HUES64 (cell line): ENCODE data around the gene DUT.

Source experiments
- H3K27ac ChIP-seq: 2 replicates; pipeline ENCODE4 v1.7.0; 2013; ENCODE audit warnings: low read depth, low read length, inconsistent platforms
- H3K27me3 ChIP-seq: 2 replicates; pipeline ENCODE4 v1.6.1; 2013; ENCODE audit warnings: mild to moderate bottlenecking, low read length; ENCODE audit not compliant: insufficient read depth
- H3K36me3 ChIP-seq: 2 replicates; pipeline ENCODE4 v1.6.1; 2013; ENCODE audit warnings: mild to moderate bottlenecking, low read length; ENCODE audit not compliant: insufficient read depth
- H3K4me1 ChIP-seq: 2 replicates; pipeline ENCODE4 v1.6.1; 2013; ENCODE audit warnings: mild to moderate bottlenecking, low read length, moderate library complexity; ENCODE audit not compliant: insufficient read depth
- H3K4me3 ChIP-seq: 2 replicates; pipeline ENCODE4 v1.5.1; 2013; ENCODE audit warnings: mild to moderate bottlenecking, low read length, moderate library complexity
- H3K9ac ChIP-seq: 2 replicates; pipeline ENCODE4 v1.6.1; 2013; ENCODE audit warnings: mild to moderate bottlenecking, low read depth, low read length
- H3K9me3 ChIP-seq: 2 replicates; pipeline ENCODE4 v1.6.1; 2013; ENCODE audit warnings: low read depth, low read length; ENCODE audit not compliant: insufficient read depth
- WGBS: fragments of 150-250, 120-280 bp; methylation state at CpG from one replicate; pipeline ENCODE4 v1.1.7; 2013; ENCODE audit warnings: missing lambda C conversion rate; 5-methylcytosine and 5-hydroxymethylcytosine counted together

DUT gene

DNA sequence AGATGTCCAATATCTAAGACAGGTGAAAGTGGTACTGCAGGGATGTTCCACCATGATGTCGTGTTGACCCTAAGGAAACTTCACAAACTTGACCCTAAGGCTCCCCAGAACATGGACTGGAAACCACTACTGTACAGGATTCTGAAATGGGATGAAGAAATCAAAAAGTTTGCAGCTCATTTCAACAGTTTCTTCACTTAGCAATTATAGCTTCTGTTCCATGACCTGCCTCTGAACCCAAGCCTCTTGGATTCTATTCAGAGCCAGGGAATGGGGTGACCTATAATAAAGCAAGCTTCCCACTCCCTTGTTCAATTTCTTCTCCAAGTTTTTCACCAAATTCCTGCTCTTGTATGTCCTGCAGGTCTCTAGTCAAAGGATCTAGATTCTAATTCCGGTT lies 40.7 kb downstream of the DUT start:
- Histone ChIP-seq H3K4me1 (no peaks in the 10 kb centered on the region), H3K27me3 (no peaks in the 10 kb centered on the region), H3K9ac (no peak overlapping the region), H3K27ac (no peak overlapping the region), H3K36me3 (no peaks in the 10 kb centered on the region), H3K9me3 (no peaks in the 10 kb centered on the region), H3K4me3 (no peak overlapping the region)
- 86% methylated on average over 2 of the region's 2 CpGs for WGBS

DNA sequence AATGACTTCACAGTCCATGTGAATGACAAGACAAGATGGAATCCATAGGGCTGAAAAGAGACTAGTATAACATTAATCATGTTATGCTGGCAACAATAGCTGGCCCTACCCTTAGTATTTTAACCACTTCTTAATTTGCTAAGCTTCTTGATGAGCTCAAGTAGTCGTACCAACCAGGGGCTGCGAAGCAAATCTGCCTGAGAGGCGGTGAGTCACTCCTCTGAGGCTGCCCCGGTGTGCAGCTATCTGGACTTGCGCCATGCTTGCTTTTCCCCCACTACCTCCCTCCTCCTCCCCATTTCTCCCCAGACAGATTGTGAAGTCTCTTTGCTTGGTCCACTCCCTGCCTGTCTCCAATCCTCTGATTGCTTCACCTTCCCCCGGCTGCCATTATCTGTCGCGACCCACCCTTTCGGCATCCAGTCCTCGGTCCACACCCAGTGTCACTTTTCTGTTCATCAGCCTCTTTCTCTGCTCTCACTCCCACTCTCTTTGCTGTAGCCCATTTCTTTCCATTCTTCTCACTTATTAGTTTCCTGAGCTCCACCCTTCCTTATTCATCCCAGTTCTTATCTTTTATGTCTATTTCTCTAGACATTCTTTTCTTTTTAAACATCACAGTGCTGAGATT lies 42.7 kb downstream of the DUT start:
- H3K27me3 ChIP-seq = no peaks in the 10 kb centered on the region
- H3K9ac ChIP-seq = no peak overlapping the region
- 92% methylated on average over 10 of the region's 10 CpGs for WGBS
- H3K9me3 ChIP-seq = no peaks in the 10 kb centered on the region
- H3K4me3 ChIP-seq = no peak overlapping the region
- H3K4me1 ChIP-seq = no peaks in the 10 kb centered on the region
- no peak overlapping the region for H3K27ac ChIP-seq
- H3K36me3 ChIP-seq = no peaks in the 10 kb centered on the region

DNA sequence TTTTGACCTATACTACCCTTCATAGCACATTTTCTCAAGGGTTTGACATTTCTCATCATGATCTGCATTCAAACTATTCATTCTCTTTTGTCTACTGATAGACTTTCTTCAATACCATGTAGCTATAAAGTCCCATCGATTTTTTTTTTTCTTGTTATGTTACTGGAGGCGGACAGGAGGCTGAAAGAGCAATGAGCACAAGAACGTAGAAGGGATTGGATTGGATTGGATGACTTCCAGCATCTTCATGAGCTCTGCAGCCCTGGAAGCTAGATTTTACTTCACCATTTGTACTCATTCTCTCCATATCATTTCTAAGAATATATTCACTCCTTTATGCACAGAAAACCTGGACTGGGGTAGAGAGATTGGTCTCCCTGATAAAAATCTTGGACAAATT lies 43.2 kb downstream of the DUT start:
- Histone ChIP-seq H3K9me3 (no peaks in the 10 kb centered on the region), H3K9ac (no peak overlapping the region), H3K4me3 (no peak overlapping the region), H3K27me3 (no peaks in the 10 kb centered on the region), H3K4me1 (no peaks in the 10 kb centered on the region), H3K36me3 (no peaks in the 10 kb centered on the region), H3K27ac (no peak overlapping the region)
- 100% methylated on average over 1 of the region's 3 CpGs for WGBS

DNA sequence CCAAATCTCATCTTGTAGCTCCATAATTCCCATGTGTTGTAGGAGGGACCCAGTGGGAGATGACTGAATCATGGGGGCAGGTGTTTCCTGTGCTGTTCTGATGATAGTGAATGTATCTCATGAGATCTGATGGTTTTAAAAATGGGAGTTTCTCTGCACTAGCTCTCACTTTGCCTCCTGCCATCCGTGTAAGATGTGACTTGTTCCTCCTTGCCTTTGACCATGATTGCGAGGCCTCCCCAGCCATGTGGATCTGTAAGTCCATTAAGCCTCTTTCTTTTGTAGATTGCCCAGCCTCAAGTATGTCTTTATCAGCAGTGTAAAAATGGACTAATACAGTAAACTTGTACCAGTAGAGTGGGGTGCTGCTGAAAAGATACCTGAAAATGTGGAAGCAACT lies 44.5 kb downstream of the DUT start:
- no peak overlapping the region for H3K4me3 ChIP-seq
- H3K27me3 ChIP-seq = no peaks in the 10 kb centered on the region
- no peaks in the 10 kb centered on the region for H3K36me3 ChIP-seq
- H3K4me1 ChIP-seq = no peaks in the 10 kb centered on the region
- no peak overlapping the region for H3K9ac ChIP-seq
- WGBS = 90% methylated on average over 2 of the region's 2 CpGs
- H3K9me3 ChIP-seq = no peaks in the 10 kb centered on the region
- no peak overlapping the region for H3K27ac ChIP-seq

DNA sequence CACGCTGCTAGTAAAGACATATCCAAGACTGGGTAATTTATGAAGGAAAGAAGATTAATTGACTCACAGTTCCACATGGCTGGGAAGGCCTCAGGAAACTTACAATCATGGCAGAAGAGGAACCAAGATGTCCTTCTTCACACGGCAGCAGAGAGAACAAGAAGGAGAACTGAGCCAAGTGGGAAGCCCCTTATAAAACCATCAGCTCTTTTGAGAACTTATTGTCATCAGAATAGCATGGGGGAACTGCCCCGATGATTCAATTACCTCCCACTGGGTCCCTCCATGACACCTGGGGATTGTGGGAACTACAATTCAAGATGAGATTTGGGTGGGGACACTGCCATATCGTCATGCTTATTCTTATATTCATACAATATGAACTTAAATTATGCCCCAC lies 49.0 kb downstream of the DUT start:
- Histone ChIP-seq H3K27me3 (no peaks in the 10 kb centered on the region), H3K9me3 (no peaks in the 10 kb centered on the region), H3K4me3 (no peak overlapping the region), H3K36me3 (no peaks in the 10 kb centered on the region), H3K4me1 (no peaks in the 10 kb centered on the region), H3K9ac (no peak overlapping the region), H3K27ac (no peak overlapping the region)
- WGBS = 91% methylated on average over 4 of the region's 4 CpGs

DNA sequence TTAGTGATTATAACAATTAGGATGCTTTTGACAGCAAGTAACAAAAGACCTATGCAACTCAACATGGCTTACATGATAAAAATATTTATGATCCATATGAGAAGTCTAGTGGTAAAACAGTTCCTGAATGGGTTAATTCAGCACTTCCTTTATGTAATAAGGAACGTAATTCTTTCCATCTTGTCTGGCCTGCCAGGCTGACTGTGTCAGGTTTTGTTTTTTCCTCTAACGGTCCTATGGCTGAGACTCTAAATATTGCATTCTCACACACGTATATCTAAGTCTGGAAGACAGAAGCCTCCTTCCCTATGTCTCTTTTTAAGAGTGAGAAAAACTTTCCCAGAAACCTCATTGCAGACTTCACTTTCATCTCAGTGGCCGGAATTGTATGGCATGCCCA lies 50.6 kb downstream of the DUT start:
- H3K4me3 ChIP-seq = no peak overlapping the region
- no peak overlapping the region for H3K9ac ChIP-seq

DNA sequence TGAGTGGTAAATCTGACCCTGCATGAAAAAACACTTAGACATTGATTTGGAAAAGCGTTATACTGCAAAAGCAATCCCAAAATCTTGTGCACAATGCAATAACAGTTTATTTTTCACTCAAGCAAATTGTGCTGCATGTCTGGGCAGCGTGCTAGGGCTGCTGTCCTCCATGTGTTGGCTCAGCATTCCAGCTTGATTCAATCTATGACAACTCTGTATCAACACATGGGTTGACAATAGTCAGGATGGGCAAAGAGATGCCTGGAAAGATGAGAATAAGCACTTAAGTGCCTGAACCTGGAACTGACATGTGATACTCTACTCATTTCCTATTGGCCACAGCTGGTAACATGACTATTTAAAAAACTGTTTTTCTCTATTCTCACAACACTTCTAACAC lies 51.8 kb downstream of the DUT start:
- WGBS = 92% methylated on average over 2 of the region's 2 CpGs
- Histone ChIP-seq H3K4me1 (no peaks in the 10 kb centered on the region), H3K4me3 (no peak overlapping the region), H3K36me3 (no peaks in the 10 kb centered on the region), H3K27me3 (no peaks in the 10 kb centered on the region), H3K27ac (no peak overlapping the region), H3K9ac (no peak overlapping the region), H3K9me3 (no peaks in the 10 kb centered on the region)

More for the DNA sequence above, 50.6 kb downstream of the DUT start:
- no peak overlapping the region for H3K27ac ChIP-seq
- no peaks in the 10 kb centered on the region for H3K9me3 ChIP-seq
- H3K4me1 ChIP-seq = no peaks in the 10 kb centered on the region
- H3K36me3 ChIP-seq = no peaks in the 10 kb centered on the region
- WGBS = 94% methylated on average over 4 of the region's 4 CpGs
- H3K27me3 ChIP-seq = no peaks in the 10 kb centered on the region

DNA sequence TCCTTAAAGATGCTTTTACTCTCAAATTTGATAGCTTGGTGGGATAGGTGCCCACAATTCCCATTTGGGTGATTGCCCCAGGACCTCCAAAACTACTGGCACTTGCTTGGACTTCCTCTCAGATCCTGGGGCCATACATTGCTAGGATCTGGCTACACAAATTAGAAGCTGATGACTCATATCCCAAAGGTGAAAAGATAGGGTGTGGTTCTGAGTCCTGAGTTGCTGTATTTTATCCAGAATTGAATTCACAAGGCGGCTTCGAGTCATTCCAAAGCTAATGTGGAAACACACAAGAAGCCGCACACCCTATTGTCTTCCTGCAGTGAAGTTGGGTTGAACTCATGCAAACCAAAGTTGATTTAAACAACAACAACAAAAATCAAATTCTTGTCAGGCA lies 53.4 kb downstream of the DUT start:
- no peaks in the 10 kb centered on the region for H3K27me3 ChIP-seq
- H3K9ac ChIP-seq = no peak overlapping the region
- no peak overlapping the region for H3K4me3 ChIP-seq
- no peaks in the 10 kb centered on the region for H3K9me3 ChIP-seq
- no peak overlapping the region for H3K27ac ChIP-seq
- H3K4me1 ChIP-seq = no peaks in the 10 kb centered on the region
- 92% methylated on average over 3 of the region's 3 CpGs for WGBS
- no peaks in the 10 kb centered on the region for H3K36me3 ChIP-seq

DNA sequence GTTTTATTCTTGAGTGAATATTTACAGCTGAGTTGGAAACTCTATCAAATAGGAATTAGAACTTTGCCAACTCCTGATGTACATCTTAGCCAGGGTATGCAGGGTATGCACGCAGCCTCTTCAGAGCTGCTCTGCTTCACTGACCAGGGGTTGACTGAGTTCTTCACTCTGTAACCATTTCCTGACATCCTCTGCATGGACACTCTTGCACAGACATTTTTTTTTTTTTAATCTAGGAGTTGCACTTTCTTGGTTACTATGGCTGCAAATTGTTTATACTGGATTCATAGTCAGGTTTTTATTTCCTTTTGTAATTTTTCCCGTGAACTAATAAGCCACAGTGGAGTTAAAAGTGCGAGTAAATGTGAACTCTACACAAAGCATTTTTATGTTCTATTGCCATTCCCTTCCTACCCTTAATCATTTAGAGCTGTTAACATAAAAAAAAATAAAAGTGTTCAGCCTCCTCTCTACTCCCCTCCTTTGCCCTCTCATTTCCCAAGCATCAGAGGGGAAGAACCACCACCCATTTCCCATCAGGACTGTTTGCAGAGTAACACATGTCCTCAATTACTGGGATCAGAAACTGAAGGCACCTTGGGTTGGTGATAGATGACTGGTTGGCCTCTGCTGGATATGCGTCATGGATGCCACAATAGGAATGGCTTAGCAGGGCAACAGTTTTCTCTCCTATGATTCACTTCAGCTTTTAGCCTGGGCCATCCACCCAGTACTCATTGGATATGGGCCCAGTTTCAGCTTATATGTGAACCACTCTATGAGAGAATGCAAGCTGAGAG lies 54.0 kb downstream of the DUT start:
- no peak overlapping the region for H3K4me3 ChIP-seq
- H3K27ac ChIP-seq = no peak overlapping the region
- H3K36me3 ChIP-seq = no peaks in the 10 kb centered on the region
- H3K27me3 ChIP-seq = no peaks in the 10 kb centered on the region
- H3K4me1 ChIP-seq = no peaks in the 10 kb centered on the region
- H3K9ac ChIP-seq = no peak overlapping the region
- no peaks in the 10 kb centered on the region for H3K9me3 ChIP-seq
- WGBS = 94% methylated on average over 4 of the region's 4 CpGs

DNA sequence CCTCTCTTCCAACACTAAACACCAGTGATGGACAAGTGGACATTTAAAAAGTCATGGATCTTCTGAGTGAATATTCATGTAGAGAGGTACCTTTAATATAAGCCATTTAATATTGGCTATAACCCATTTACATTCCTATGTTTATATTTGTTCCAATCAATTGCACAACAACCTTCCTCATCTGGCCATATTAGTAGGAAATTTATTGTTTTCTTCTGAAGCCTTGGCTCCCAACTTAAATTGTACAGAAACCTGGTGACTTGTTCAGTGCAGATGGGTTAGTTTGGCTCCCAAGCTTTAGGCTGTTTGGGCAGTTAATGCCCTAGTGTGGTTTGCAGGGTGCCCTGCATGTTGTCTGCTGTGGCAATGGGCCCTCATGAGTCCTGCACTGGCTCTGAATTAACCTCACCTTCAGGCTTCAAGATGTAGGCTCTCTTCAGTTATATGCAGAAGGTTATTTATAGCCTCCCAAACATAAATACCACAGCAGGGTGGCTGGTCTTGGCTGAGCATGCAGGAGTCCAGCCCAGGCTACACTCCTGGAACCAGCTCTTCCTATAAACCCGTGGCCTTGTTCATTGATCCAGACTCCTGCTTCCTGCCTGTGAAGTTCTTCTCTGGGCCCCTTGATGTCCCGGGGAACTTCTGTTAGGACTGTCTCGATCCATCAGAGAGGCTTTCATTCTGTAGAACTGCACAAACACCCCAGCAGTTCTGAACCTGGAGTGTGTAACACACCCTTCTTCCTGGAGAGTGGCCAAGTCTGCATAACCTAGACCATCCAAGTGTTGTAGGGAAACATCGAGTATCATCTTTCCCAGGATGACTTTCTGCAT lies 57.0 kb downstream of the DUT start:
- Histone ChIP-seq H3K9me3 (no peaks in the 10 kb centered on the region), H3K4me3 (no peak overlapping the region), H3K4me1 (no peaks in the 10 kb centered on the region), H3K9ac (no peak overlapping the region), H3K36me3 (no peaks in the 10 kb centered on the region), H3K27me3 (no peaks in the 10 kb centered on the region), H3K27ac (no peak overlapping the region)
- 97% methylated on average over 4 of the region's 4 CpGs for WGBS

DNA sequence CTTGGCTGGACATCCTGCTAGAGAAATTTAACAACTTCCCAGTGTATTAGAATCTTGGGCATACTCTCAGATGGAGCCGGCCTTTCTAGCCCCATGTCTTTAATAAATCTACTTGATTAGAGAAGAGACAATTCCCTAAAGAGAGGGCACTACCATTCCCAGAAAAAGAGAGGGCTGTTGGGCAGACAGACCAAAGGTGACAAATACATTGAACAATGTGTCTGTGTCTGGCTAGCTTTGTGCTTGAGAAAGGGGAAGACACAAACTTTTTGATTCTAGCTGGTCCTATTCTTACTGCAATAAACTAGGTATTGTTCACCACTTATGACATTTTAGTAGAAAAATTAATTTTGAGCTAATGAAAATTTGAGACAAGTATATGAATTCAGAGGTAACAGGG lies 57.7 kb downstream of the DUT start:
- Histone ChIP-seq H3K9me3 (no peaks in the 10 kb centered on the region), H3K4me1 (no peaks in the 10 kb centered on the region), H3K27me3 (no peaks in the 10 kb centered on the region), H3K36me3 (no peaks in the 10 kb centered on the region), H3K27ac (no peak overlapping the region), H3K4me3 (no peak overlapping the region), H3K9ac (no peak overlapping the region)
- WGBS = 100% methylated on average over 1 of the region's 1 CpG
